B cell (primary cell): Measurements from ENCODE around the gene B3GALT6. TPM values are rescaled to one million over a fixed set of nuclear protein-coding genes. Genes with fewer than 3 reads are reported as not detected.

Source experiments
- ATAC-seq: fragments of 200-7000 bp; cut with Tn5 transposase; one replicate; pipeline ENCODE4 v1.10.0; 2021; ENCODE audit warnings: low read depth, mild to moderate bottlenecking, moderate number of reproducible peaks, moderate library complexity
- CTCF ChIA-PET: fragments of 350-600 bp; sonication (Branson Sonifier 250); formaldehyde crosslinking; loops from one replicate; lab custom pipeline; 2021; ENCODE audit warnings: antibody characterized with exemption, inconsistent platforms; lab: Charles Lee
- POLR2A ChIA-PET: fragments of 350-600 bp; sonication (Branson Sonifier 250); formaldehyde crosslinking; loops from one replicate; lab custom pipeline; 2021; ENCODE audit warnings: antibody characterized with exemption; lab: Charles Lee
- DNase-seq: peaks from one replicate; pipeline ENCODE4 v3.0.0; 2013
- H2AFZ ChIP-seq: 2 replicates; pipeline ENCODE4 v1.6.1; 2012; ENCODE audit warnings: mild to moderate bottlenecking, low read depth, low read length; ENCODE audit not compliant: insufficient read depth, poor library complexity, severe bottlenecking
- H3K27ac ChIP-seq, 2 donors: 1 replicate in 1 of 2; 2 replicates in 1 of 2; pipeline ENCODE4 v1.5.1; 2012 to 2013; ENCODE audit warnings: low read length in 2 of 2, mild to moderate bottlenecking in 2 of 2, moderate library complexity in 1 of 2
- H3K27me3 ChIP-seq, 4 experiments: fragments of 200-600 bp in 1 of 4; sonication (generic) in 1 of 4; replicated peaks in 1 of 4; 1 replicate in 2 of 4; 2 replicates in 2 of 4; pipeline versions ENCODE4 v1.6.1 to v1.7.0; 2013 to 2016; ENCODE audit warnings: low read length in 3 of 4, mild to moderate bottlenecking in 2 of 4, mixed read lengths in 1 of 4, moderate library complexity in 1 of 4; ENCODE audit not compliant: insufficient read depth in 4 of 4, control insufficient read depth in 3 of 4; ENCODE audit errors: control extremely low read depth in 1 of 4
- H3K36me3 ChIP-seq, 2 experiments: replicated peaks in 1 of 2; 1 replicate in 1 of 2; 2 replicates in 1 of 2; pipeline versions ENCODE4 v1.6.1 to v1.7.1; 2013; ENCODE audit warnings: low read length in 1 of 2; ENCODE audit not compliant: insufficient read depth in 2 of 2, control insufficient read depth in 1 of 2; ENCODE audit errors: control extremely low read depth in 1 of 2, extremely low read depth in 1 of 2
- H3K4me1 ChIP-seq, 2 donors: fragments of 200-600 bp in 1 of 2; sonication (generic) in 1 of 2; 1 replicate in 1 of 2; 2 replicates in 1 of 2; pipeline versions ENCODE4 v1.5.1 to v1.6.1; 2013 to 2017; ENCODE audit warnings: low read length in 2 of 2; ENCODE audit not compliant: control insufficient read depth in 2 of 2, insufficient read depth in 2 of 2
- H3K4me2 ChIP-seq: replicated peaks from 2 replicates; pipeline ENCODE3; 2012; ENCODE audit warnings: mild to moderate bottlenecking, low read depth, low read length; ENCODE audit not compliant: poor library complexity, severe bottlenecking
- H3K4me3 ChIP-seq, 5 experiments: fragments of 200-600 bp in 1 of 5; sonication (generic) in 1 of 5; 1 replicate in 3 of 5; 2 replicates in 2 of 5; pipeline versions ENCODE4 v1.5.1 to v1.7.0; 2011 to 2016; ENCODE audit warnings: low read length in 4 of 5, mild to moderate bottlenecking in 4 of 5, low read depth in 2 of 5, control low read depth in 1 of 5, moderate library complexity in 1 of 5; ENCODE audit not compliant: insufficient read depth in 1 of 5; ENCODE audit errors: control extremely low read depth in 1 of 5, extremely low read depth in 1 of 5
- H3K79me2 ChIP-seq: fragments of 200-600 bp; sonication (generic); one replicate; pipeline ENCODE4 v1.6.0; 2016; ENCODE audit warnings: low read length; ENCODE audit not compliant: control insufficient read depth, insufficient read depth
- H3K9ac ChIP-seq: fragments of 200-600 bp; sonication (generic); 2 replicates; pipeline ENCODE4 v1.6.1; 2017; ENCODE audit warnings: mild to moderate bottlenecking, low read length, moderate library complexity
- H3K9me3 ChIP-seq, 3 donors: one replicate each; pipeline versions ENCODE4 v1.6.1 to v1.7.1; 2013; ENCODE audit warnings: low read length in 2 of 3; ENCODE audit not compliant: control insufficient read depth in 2 of 3, insufficient read depth in 1 of 3; ENCODE audit errors: control extremely low read depth in 1 of 3
- H4K20me1 ChIP-seq: 2 replicates; pipeline ENCODE4 v1.6.0; 2012; ENCODE audit warnings: mild to moderate bottlenecking, low read length; ENCODE audit not compliant: insufficient read depth, control insufficient read depth, poor library complexity, severe bottlenecking
- H3K27ac Mint-ChIP-seq: one replicate; pipeline ENCODE4 v1.8.0; 2021; ENCODE audit warnings: mixed read lengths
- H3K27me3 Mint-ChIP-seq: one replicate; pipeline ENCODE4 v1.8.0; 2021; ENCODE audit warnings: mixed read lengths
- H3K4me1 Mint-ChIP-seq: one replicate; pipeline ENCODE4 v1.8.0; 2021; ENCODE audit warnings: mixed read lengths
- H3K4me3 Mint-ChIP-seq: one replicate; pipeline ENCODE4 v1.8.0; 2021; ENCODE audit warnings: mixed read lengths
- H3K9me3 Mint-ChIP-seq: one replicate; pipeline ENCODE4 v1.8.0; 2022; ENCODE audit warnings: mixed read lengths; ENCODE audit not compliant: insufficient read depth
- EZH2 ChIP-seq: IDR thresholded peaks from 2 replicates; pipeline ENCODE4 v1.6.1; 2012; ENCODE audit warnings: borderline replicate concordance, low read depth, mild to moderate bottlenecking, moderate library complexity, low read length; ENCODE audit not compliant: insufficient read depth, poor library complexity, severe bottlenecking
- WGBS: methylation state at CpG from one replicate; pipeline ENCODE4 v1.1.5; 2013; ENCODE audit warnings: missing lambda C conversion rate; ENCODE audit not compliant: insufficient coverage; 5-methylcytosine and 5-hydroxymethylcytosine counted together
- intact Hi-C: fragments of 100-400 bp; cut with micrococcal nuclease; formaldehyde crosslinking; loops from one replicate; pipeline ENCODE4 v1.10.0; 2022
- polyA plus RNA-seq: library from polyadenylated mRNA; depleted of rRNA; stranded (reverse); fragments of >200 nt; gene quantifications from 2 replicates; pipeline ENCODE4 v1.2.3, GENCODE V29; 2012
- total RNA-seq, 2 donors: library from RNA; stranded (reverse); fragments of 120-200 nt in 1 of 2; gene quantifications; 1 replicate in 1 of 2; 2 replicates in 1 of 2; pipeline versions ENCODE4 v1.2.3 to v1.2.4, GENCODE V29; 2013 to 2022
- TF ChIP-seq, protein P1 (sequence below): fragments of 200-600 bp; IDR thresholded peaks from one replicate; pipeline ENCODE4 v1.8.0; 2022; ENCODE audit warnings: antibody characterized with exemption, mild to moderate bottlenecking

The B3GALT6 gene
- total and polyA plus RNA-seq, 2 donors (not counting 1 experiment from before 2014, with no cell fraction given), result 5.9 to 21.0 TPM

DNA sequence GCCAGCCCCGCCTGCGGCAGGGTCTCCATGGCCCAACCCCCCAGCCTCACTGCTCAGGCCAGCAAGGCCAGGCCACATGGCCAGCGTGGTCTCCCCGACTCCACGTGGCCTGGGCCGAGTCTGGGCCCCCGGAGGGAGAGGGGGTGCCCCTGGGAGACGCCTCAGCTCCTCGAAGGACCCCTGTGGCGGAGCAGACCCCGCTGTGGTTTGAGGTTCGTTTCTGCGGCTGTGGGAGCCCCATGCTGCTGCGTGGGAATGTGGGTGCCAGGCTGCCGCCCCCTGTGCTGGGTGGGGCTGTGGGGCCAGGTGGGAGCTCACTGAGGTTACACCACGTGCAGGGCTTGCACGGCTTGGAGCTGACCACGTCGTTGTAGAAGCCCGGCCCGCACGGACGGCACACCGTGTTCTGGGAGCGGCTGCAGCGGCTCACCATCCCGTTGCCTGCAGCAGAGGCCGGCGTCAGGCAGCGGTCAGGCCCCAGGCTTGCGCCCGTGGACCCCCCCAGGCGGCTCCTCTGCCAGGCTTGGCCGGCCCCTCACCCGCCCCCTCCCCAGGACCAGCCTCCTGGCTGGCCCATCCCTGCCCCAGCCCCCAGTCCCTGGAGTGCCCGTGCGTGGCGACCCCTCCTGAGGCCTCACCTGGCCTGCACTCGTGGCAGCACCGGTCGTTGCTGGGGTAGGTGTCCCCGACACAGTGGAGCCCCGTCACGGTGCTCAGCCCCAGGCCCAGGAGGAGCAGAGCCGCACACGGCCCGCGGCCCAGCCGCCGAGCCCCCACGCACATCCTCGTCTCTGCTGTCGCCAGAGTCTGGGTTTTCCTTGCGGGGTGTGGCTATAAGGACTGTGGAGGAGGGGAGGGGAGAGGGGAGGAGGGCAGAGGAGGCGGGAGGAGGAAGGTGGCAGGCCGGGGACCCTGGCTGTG lies 18.4 kb upstream of the B3GALT6 start, which contains the start of gene TNFRSF4:
TSS of gene TNFRSF4 (minus strand) at position 809 of the 921 bp plus-strand sequence. CDS start at position 783, 26 bp downstream.
- peaks cover 0 to 16% of the 10 kb centered on the region in 2 experiments for H3K36me3 ChIP-seq
- H3K4me1 ChIP-seq, result peaks cover 45 to 55% of the 10 kb centered on the region in 2 donors
- 17% methylated on average over 54 of the region's 56 CpGs for WGBS
- H3K27me3 Mint-ChIP-seq, result peaks cover 3% of the 10 kb centered on the region
- H3K27ac Mint-ChIP-seq, result peak within 1 kb of the TSS; percentile 50
- H3K4me1 Mint-ChIP-seq, result peaks cover 31% of the 10 kb centered on the region
- H3K4me3 ChIP-seq, result peak within 1 kb of the TSS in 3 of 5 experiments; percentile 5 to 41 (median 8)
- H3K9me3 ChIP-seq, result peaks cover 0 to 11% (median 0%) of the 10 kb centered on the region in 3 donors
- H3K27me3 ChIP-seq, result peaks cover 0 to 24% (median 8%) of the 10 kb centered on the region in 4 experiments
- POLR2A ChIA-PET, result interaction anchor here (0.6 kb wide), 1 partner anchor 75 kb away, joined by 3 read pairs; no protein-coding TSS in a partner anchor
- peak within 1 kb of the TSS; percentile 77 for H3K4me2 ChIP-seq
- intact Hi-C loops, result no loop called here
- TF ChIP-seq EZH2, result no peak
- TF ChIP-seq, protein P1, sequence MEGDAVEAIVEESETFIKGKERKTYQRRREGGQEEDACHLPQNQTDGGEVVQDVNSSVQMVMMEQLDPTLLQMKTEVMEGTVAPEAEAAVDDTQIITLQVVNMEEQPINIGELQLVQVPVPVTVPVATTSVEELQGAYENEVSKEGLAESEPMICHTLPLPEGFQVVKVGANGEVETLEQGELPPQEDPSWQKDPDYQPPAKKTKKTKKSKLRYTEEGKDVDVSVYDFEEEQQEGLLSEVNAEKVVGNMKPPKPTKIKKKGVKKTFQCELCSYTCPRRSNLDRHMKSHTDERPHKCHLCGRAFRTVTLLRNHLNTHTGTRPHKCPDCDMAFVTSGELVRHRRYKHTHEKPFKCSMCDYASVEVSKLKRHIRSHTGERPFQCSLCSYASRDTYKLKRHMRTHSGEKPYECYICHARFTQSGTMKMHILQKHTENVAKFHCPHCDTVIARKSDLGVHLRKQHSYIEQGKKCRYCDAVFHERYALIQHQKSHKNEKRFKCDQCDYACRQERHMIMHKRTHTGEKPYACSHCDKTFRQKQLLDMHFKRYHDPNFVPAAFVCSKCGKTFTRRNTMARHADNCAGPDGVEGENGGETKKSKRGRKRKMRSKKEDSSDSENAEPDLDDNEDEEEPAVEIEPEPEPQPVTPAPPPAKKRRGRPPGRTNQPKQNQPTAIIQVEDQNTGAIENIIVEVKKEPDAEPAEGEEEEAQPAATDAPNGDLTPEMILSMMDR, result no peak
- no peaks in the 10 kb centered on the region for H3K79me2 ChIP-seq
- H3K4me3 Mint-ChIP-seq, result peak within 1 kb of the TSS; percentile 66
- H3K27ac ChIP-seq, result peak within 1 kb of the TSS in 1 of 2 donors; percentile 10
- CTCF ChIA-PET, result interaction anchor here (1.1 to 1.9 kb wide), 3 partner anchors 37 to 92 kb away, joined by 3 to 11 read pairs (median 3); no protein-coding TSS in a partner anchor
- peak within 1 kb of the TSS; percentile 32 for H3K9ac ChIP-seq
- ATAC-seq (peak; percentile 2), DNase-seq (peak; percentile 50)
- H3K9me3 Mint-ChIP-seq, result no peaks in the 10 kb centered on the region
- H2AFZ ChIP-seq, result no peak within 1 kb of the TSS
- H4K20me1 ChIP-seq, result peaks cover 16% of the 10 kb centered on the region
